ENCODE data around the gene ETF1.

Gene ETF1

DNA sequence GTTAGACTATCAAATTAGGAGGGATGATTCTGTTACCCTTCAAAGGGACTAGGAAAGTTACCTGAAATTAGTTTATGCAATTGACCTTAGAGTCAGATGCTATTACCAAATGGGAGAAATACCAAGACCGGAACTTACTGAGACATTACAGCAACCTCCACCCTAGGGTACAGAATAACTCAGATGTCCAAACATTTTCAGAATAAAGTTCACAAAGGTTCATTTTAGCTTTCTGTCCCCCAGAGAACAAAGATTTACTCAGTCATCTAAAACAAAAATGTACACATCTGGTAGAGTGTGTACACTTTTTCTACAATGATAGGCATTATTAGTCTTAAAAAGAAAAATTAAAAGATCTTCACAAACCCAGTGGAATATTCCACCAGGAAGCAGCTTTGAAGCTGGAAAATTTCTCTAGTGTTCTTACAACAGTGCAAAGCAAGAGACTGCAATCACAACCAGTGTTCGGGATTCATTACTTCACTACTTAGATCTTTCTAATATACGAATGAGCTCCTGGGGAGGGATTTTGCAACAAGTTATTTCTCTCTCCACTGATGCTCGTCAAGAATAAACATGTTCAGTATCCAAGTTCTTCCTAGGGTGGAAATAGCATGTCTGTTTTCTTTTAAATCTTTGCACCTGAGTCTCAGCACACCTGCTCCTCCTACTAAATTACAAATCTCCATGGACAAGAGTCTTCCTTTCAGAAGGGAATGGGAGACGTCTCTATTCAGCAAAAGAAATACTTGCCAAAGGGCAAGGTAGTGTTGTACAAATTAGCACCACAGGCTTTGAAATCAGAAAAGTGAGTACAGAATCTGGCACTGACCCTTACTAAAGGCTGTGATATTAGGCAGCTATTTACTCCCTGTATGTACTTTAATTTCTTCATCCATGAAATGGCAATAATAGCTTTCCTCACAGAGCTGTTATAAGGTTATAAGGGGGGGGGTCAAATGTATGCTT is 8.8 kb downstream of the ETF1 start:
- no peak for TF ChIP-seq CTCF (IDR thresholded peaks at IDR 0.05; ENCODE audit: low read depth, low read length)
- H3K4me3 ChIP-seq (ENCODE audit: low read depth, low read length), result no peak overlapping the region
- in situ Hi-C loops (cut with HindIII; ENCODE audit: low sequenced_read_pairs), result no loop called here
- no peak for DNase-seq (ENCODE audit: low read depth, low spot score)

DNA sequence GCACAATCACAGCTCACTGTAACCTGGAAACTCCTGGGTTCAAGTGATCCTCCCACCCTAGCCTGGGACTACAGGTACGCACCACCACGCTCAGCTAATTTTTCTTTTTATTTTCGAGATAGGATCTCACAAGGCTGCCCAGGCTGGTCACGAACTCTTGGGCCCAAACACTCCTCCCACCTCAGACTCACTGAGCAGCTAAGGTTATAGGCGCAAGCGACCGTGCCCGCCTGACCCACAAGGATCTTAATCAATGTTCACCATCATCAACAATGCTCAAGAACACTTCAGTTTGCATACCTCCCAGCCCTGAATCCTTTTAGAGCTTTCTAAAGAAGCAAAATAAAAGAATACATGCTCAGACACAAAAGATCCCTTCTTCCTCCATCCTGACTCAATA is 13.2 kb downstream of the ETF1 start:
- no peak for TF ChIP-seq CTCF (IDR thresholded peaks at IDR 0.05; ENCODE audit: low read depth, low read length)
- in situ Hi-C loops (cut with HindIII; ENCODE audit: low sequenced_read_pairs), result no loop called here
- no peak overlapping the region for H3K4me3 ChIP-seq (ENCODE audit: low read depth, low read length)
- no peak for DNase-seq (ENCODE audit: low read depth, low spot score)

- in situ Hi-C loops (cut with HindIII; ENCODE audit: low sequenced_read_pairs), result no loop called here
These were observed 14.1 kb downstream of the ETF1 start for GRCh38 chr5:138528744-138529469.

DNA sequence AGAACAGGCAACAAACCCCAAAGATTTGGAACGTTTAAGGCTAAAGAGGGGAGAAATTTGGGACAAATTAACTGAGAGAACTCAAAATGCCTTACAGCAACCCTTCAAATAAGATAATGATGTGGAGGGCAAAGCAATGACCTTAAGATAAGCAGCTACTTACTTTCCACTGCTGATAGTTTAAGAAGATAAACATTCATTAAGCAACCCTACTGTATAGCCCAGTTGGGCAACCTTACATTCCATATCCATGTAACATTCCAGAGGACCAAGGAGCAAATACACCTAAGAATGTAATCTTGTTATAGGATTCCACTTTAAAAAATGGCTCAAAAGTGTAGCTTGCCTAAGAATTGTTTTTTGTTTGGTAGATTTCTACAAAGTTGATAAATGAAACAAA is 14.8 kb downstream of the ETF1 start:
- no peak for TF ChIP-seq CTCF (IDR thresholded peaks at IDR 0.05; ENCODE audit: low read depth, low read length)
- no peak overlapping the region for H3K4me3 ChIP-seq (ENCODE audit: low read depth, low read length)
- DNase-seq (ENCODE audit: low read depth, low spot score), result no peak
- in situ Hi-C loops (cut with HindIII; ENCODE audit: low sequenced_read_pairs), result no loop called here

More at GRCh38 chr5:138528744-138529469, 14.1 kb downstream of the ETF1 start:
- no peak for DNase-seq (ENCODE audit: low read depth, low spot score)
- TF ChIP-seq CTCF (IDR thresholded peaks at IDR 0.05; ENCODE audit: low read depth, low read length), result no peak
- H3K4me3 ChIP-seq (ENCODE audit: low read depth, low read length), result no peak overlapping the region

GRCh38 chr5:138527170-138527569 is 15.9 kb downstream of the ETF1 start:
- H3K4me3 ChIP-seq (ENCODE audit: low read depth, low read length), result no peak overlapping the region
- DNase-seq (ENCODE audit: low read depth, low spot score), result no peak
- in situ Hi-C loops (cut with HindIII; ENCODE audit: low sequenced_read_pairs), result no loop called here
- no peak for TF ChIP-seq CTCF (IDR thresholded peaks at IDR 0.05; ENCODE audit: low read depth, low read length)

DNA sequence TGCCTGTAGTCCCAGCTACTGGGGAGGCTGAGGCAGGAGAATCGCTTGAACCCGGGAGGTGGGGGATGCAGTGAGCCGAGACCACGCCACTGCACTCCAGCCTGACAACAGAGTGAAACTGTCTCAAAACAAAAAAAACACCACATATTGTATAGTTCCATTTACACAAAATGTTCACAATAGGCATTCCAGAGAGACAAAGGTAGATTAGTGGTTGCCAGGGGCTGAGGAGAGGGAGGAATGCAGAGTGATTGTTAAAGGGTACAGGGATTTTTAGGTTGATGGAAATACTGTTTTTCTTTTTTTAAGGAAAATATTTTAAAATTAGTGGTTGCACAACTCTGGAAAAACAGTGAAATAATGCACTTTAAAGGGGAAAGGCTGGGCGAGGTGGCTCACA is 19.6 kb downstream of the ETF1 start:
- in situ Hi-C loops (cut with HindIII; ENCODE audit: low sequenced_read_pairs), result no loop called here
- DNase-seq (ENCODE audit: low read depth, low spot score), result no peak
- TF ChIP-seq CTCF (IDR thresholded peaks at IDR 0.05; ENCODE audit: low read depth, low read length), result no peak
- H3K4me3 ChIP-seq (ENCODE audit: low read depth, low read length), result no peak overlapping the region
